PFSK-1 (cell line): ENCODE results near the gene ELK3.

Experiments used
- FOXP2 ChIP-seq: optimal IDR thresholded peaks from 2 replicates; pipeline ENCODE3; 2011; ENCODE audit warnings: borderline replicate concordance, control low read depth, inconsistent platforms; ENCODE audit not compliant: insufficient read depth; ENCODE audit errors: extremely low read length, extremely low read depth
- POLR2AphosphoS5 ChIP-seq: IDR thresholded peaks from 2 replicates; pipeline ENCODE4 v1.6.1; 2012; ENCODE audit warnings: low read depth, mild to moderate bottlenecking, control low read depth, low read length, moderate library complexity
- REST ChIP-seq, 2 experiments: IDR thresholded peaks; 2 replicates each; pipeline versions ENCODE4 v1.6.1 to v1.8.0; 2011 to 2012; ENCODE audit warnings: low read depth in 2 of 2, low read length in 2 of 2, control low read depth in 1 of 2, inconsistent platforms in 1 of 2, mild to moderate bottlenecking in 1 of 2, moderate library complexity in 1 of 2; ENCODE audit not compliant: insufficient read depth in 1 of 2
- SIN3A ChIP-seq: IDR thresholded peaks from 2 replicates; pipeline ENCODE4 v1.6.1; 2012; ENCODE audit warnings: mild to moderate bottlenecking, low read length, moderate library complexity, borderline replicate concordance; ENCODE audit not compliant: insufficient read depth
- TAF1 ChIP-seq: IDR thresholded peaks from 2 replicates; pipeline ENCODE4 v1.6.1; 2012; ENCODE audit warnings: low read length, control low read depth, borderline replicate concordance; ENCODE audit not compliant: insufficient read depth

The ELK3 gene

GRCh38 chr12:96223411-96224218, 29.4 kb downstream of the ELK3 start:
- TF ChIP-seq TAF1 (no peak), POLR2AphosphoS5 (no peak), REST (IDR thresholded peaks at IDR 0.05; ENCODE audit: insufficient read depth in 1 of 2, low read depth in 2 of 2, low read length in 2 of 2) (no peak), SIN3A (no peak), FOXP2 (no peak)

- TF ChIP-seq FOXP2: no peak
- TF ChIP-seq SIN3A: no peak
- no peak for TF ChIP-seq REST (IDR thresholded peaks at IDR 0.05; ENCODE audit: insufficient read depth in 1 of 2, low read depth in 2 of 2, low read length in 2 of 2)
- TF ChIP-seq TAF1: no peak
- TF ChIP-seq POLR2AphosphoS5: no peak
Measured at GRCh38 chr12:96224219-96224615, 30.0 kb downstream of the ELK3 start.

- TF ChIP-seq POLR2AphosphoS5 (no peak), SIN3A (no peak), REST (IDR thresholded peaks at IDR 0.05; ENCODE audit: insufficient read depth in 1 of 2, low read depth in 2 of 2, low read length in 2 of 2) (no peak), FOXP2 (no peak), TAF1 (no peak)
Measured at GRCh38 chr12:96225044-96225855, 31.1 kb downstream of the ELK3 start.

- TF ChIP-seq FOXP2: no peak
- no peak for TF ChIP-seq POLR2AphosphoS5
- TF ChIP-seq SIN3A: no peak
- no peak for TF ChIP-seq TAF1
- no peak for TF ChIP-seq REST (IDR thresholded peaks at IDR 0.05; ENCODE audit: insufficient read depth in 1 of 2, low read depth in 2 of 2, low read length in 2 of 2)
Measured at GRCh38 chr12:96225994-96226399, 31.8 kb downstream of the ELK3 start.
